Esophagus squamous epithelium (tissue), 4 donors: ENCODE results near the gene PGLYRP1.

ENCODE experiments used
- CTCF ChIP-seq, 6 experiments: fragments of 450-650 bp in 4 of 6; fragments of 200-600 bp in 2 of 6; sonication (generic) in 2 of 6; IDR thresholded peaks; one replicate each; pipeline ENCODE4 v1.5.1; 2016 to 2019; ENCODE audit warnings: antibody characterized with exemption in 6 of 6, mild to moderate bottlenecking in 4 of 6, moderate library complexity in 4 of 6
- POLR2A ChIP-seq, 4 donors: fragments of 450-650 bp; IDR thresholded peaks; one replicate each; pipeline ENCODE4 v1.6.1; 2017; ENCODE audit warnings: antibody characterized with exemption in 4 of 4, mild to moderate bottlenecking in 4 of 4, moderate library complexity in 3 of 4

GRCh38 chr19:45994998-45995714 is 27.7 kb downstream of the PGLYRP1 start, which contains the start of gene CCDC61:
- TF ChIP-seq CTCF (IDR thresholded peaks at IDR 0.05) (no peak), POLR2A (IDR thresholded peaks at IDR 0.05) (peak in 3 of 4 donors; percentile 83 to 90 (median 90))
